ENCODE measurements around the gene KRTAP10-6.
"Not testable (repeated sequence)": the region's sequence is repeated elsewhere in the genome, so short reads cannot be mapped to it uniquely, and the experiment has no call there.

Gene KRTAP10-6

DNA sequence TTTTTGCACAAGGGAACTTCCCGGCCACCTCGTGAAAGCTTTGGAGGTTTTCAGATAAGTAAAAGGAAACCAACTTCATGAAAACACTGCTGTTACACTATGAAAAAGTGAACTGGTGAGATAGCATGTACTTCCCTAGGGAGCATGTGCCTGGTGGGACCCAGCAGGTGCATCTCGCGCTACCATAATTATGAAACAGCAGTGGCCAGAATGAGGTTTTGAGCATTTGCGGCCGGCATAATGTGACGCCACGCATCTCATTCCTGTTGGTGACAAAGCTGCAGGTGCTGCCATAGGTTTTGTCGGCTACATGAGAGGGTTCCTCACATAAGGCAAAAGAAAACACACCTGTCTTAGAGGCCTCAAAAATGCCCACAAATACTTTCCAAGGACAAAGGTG, 35.4 kb downstream of the KRTAP10-6 start:
- no peak for DNase-seq (ENCODE audit: low read depth)

DNA sequence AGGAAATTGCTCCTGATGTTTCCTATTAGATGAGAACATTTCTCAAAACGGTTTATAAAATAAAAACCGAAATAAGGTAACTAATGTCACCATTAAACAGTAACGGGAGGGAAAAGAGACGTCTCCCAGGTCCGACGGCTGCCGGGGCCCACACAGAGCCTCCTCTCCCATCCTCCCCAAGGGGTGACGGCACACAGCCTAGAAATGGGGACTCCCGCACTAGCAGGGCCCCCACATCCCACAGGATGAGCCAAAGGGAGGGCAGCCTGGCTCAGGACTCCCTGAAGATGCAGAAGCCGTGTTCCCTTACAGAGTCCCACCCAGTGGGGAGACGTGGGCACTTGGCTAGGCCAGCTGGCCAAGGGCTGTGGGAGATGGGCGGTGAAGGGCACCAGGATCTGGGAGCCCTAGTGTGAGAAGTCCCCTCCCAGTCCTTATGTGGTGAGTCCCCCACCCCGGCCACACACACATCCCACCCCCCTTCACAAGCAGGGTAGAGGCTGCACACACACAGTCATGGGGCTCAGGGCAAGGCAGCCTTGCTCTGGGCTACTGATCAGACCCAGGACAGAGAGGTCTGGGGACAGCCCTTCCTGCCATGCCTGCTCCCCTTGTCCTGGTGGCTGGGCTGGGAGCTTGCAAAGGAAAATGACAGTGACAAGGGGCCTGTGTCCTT, 37.0 kb downstream of the KRTAP10-6 start:
- no peak for DNase-seq (ENCODE audit: low read depth)

DNA sequence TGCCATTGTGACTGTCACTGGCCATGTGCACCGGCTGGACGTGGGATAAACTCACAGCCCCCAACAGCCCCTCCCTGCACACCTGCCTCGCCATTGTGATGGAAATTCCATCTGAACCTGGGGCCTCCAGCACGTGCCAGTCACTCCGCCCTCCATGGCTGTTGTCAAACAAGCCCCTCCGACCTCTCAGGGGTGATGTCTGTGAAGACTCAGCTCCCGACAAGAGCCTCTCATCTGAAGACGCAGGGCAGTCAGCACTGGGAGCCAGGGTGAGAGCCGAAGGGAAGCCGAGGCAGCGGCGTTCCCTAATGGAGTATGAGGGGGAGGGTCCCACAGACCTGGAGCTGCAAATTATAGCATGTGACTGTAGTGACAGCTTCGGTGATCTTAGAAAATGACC, 39.6 kb downstream of the KRTAP10-6 start:
- no peak for DNase-seq (ENCODE audit: low read depth)

DNA sequence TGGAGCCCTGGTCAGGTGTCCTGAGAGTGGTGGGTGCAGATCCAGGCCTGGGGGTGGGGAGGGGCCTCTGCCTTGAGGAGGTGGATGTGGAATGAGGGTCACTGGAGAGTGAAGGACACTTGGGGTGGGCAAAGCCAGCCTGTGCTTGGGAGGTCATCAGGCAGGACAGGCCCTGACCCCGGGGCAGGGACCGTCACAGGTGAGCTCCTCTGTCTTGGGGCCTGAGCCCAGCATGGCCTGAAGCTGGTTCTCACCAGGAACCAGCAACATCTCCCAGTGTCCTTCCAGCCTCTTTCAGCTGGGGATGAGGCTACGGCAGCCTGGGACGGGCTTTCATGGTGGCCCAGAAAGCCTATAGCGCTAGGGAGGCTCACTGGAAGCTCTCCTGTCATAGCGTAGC, 40.2 kb downstream of the KRTAP10-6 start:
- DNase-seq (ENCODE audit: low read depth): no peak

DNA sequence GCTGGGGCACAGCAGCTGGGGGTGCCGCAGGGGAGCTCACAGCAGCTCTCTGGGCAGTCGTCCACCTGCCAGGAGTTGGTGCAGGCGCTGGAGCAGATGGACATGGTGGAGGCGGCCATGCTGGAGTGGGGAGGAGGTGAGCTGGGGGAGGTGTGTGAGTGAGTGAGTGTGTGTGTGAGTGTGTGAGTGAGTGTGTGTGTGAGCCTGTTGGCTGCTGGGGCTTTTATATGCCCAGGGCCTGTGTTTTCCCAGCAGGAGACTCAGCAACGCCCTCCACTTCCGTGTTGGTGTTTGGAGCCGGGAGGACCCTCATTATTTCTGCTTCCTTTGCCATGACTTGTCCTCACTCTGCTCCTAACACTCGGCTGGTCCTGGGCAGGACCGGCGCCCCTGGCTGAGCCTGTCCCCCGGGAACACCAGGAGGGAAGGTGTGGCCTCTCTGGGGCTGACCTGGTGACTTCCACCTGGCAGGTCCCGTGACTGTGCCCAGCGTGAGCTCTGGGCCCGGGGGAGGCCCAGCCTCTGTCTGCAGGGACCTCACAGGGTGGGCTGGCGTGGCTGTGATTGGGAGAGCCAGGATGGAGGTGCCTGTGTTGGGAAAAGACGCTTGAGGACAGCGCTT, 40.9 kb downstream of the KRTAP10-6 start, which contains the start of gene KRTAP10-2:
Gene KRTAP10-2 (minus strand): TSS at position 166 of the 622 bp plus-strand sequence. CDS start 47 bp downstream, at position 119.
- no peak for DNase-seq (ENCODE audit: low read depth)

DNA sequence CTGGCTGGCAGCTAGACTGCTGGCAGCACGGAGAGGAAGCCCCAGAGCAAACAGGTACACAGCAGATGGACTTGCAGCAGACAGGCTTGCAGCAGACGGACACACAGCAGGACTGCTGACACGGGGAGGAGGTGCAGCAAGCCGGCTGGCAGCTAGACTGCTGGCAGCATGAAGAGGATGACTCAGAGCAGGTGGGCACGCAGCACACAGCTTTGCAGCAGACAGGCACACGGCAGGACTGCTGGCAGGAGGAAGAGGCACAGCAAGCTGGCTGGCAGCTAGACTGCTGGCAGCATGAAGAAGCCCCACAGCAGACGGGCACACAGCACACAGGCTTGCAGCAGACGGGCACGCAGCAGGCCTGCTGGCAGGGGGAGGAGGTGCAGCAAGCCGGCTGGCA, 41.5 kb downstream of the KRTAP10-6 start:
- DNase-seq (ENCODE audit: low read depth): no peak

DNA sequence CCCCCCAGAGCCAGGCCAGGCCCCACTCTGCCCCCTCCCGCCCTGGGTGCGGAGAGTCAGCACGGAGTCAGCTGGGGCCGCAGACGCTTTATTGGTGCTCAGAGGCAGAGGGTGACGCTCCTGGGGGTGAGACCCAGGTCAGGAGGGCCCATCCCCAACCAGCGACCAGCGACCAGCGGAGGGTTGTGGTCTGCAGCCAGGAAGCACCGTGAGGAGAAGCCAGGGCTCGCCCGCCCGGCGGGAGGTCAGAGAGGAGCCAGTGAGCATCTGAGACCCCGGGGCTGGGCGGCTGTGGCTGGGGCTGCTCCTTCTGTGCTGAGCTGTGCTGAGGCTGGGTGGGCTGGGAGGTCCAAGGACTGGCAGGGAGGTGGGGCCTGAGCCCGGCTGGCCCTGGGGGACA, 42.0 kb downstream of the KRTAP10-6 start:
- DNase-seq (ENCODE audit: low read depth): not testable (repeated sequence)

DNA sequence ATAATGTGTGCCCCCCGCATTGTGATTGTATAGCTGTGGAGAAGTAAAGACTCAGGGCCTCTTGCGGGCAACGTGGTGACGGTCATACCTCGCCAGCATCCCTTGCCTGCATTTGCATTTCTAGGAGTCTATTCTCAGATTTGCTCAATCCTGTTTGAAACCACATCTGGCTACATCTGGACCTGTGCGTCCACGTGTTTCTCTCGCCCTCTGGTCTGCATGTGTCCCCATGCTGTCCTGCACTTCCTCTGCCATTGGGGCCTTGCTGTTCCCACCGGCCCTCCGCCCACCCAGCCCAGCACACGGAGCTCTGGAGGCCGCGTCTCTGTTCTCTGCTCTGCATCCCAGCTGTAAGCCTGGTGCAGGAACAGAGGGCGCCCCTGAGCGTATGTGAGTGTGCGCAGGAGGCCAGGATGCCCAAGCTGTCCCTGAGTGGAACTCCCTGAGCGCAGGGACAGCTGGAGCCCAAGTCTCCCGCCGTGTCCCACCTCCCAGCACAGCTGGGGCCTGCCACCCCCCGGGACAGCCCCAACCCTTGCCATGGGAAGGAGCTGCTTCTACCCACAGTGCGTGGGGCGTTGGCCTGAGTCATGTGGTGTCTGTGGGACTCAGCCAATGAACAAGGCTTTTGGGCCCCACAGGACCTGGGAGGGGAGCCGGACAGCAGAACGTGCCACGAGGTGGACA, 42.6 kb downstream of the KRTAP10-6 start:
- no peak for DNase-seq (ENCODE audit: low read depth)

DNA sequence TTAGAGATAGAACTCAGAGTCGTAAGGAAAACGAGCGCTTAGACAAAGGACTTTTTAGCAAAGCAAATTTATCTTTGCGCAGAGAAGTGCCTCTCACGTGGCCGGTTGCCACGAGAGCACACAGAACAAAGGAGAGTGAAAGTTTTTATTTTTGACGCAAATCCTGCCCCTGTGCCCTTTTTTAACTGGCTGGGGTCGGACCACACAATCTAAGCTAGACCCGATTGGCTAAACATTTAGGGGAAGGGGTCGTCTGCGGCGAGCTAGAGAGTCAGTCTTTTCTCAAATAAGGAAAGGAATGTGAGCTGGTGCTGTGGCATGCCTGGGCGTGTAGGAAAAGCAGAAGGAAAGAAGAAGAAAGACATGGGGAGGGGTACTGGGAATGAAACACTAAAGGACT, 43.4 kb downstream of the KRTAP10-6 start:
- DNase-seq (ENCODE audit: low read depth): no peak

DNA sequence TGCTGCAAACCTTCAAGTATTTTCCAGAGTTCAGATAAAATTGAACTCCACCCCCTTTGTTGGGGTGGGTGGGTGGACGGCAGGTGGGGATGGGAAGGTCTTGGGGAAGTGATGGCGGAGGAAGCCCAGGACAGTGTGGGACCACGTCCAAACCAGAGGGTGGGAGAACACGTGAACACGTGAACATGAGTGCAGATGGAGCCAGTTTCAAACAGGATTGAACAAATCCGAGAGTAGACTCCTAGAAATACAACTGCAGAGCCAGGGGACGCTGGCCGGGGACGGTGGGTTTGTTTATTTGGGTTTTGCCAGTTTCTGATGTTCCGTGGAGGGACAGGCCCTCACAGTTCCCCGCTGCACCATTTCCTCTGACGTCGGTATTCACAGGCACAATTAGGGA, 43.9 kb downstream of the KRTAP10-6 start:
- DNase-seq (ENCODE audit: low read depth): no peak

DNA sequence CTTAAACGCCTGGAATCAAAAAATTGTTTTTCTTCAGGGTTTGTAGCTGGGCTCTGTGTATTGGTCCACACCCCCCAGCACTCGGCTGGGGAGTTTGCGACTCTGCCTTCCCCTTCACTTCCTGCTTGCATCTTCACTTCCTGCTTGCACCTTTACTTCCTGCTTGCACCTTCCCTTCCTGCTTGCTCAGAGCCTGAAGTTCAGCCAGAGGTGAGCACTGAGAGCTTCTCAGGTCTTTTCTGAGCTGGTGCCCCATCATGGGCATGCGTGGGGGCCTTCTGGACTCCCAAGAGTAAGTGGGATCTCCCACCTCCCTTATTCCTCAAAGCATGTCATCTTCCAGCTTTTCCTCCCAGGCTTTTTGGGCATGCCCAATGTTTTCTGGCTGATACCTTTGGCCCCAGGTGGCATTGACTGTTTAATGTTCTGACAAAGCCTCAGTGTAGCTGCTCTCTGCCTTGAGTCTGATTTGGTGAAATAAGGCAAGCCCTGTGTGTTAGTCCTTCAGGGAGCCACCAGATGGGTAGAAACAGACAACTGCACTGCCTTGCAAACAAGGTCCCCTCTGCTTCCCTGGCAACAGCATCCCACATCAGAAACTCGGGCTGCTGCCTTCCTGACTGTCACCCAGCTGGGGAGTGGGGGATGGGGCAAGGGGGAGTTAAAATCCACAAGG, 44.5 kb downstream of the KRTAP10-6 start:
- no peak for DNase-seq (ENCODE audit: low read depth)

DNA sequence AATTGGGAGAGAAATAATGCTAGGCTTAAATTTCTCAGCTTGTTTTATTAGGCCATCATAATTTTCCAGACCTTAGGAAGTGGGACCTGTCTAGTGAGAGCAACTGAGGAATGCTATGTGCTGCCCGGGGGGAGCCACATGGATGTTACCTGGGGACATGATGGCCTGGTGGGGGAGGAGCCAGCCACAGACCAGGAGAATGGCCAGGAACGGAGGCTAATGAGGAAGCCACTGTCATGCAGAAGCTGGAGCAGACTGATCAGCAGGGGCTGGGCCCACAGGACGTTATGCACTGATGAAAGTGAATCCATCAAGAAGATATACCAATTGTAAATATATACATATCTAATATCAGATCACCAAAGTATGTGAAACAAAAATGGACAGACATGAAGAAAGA, 47.7 kb downstream of the KRTAP10-6 start:
- no peak for DNase-seq (ENCODE audit: low read depth)

DNA sequence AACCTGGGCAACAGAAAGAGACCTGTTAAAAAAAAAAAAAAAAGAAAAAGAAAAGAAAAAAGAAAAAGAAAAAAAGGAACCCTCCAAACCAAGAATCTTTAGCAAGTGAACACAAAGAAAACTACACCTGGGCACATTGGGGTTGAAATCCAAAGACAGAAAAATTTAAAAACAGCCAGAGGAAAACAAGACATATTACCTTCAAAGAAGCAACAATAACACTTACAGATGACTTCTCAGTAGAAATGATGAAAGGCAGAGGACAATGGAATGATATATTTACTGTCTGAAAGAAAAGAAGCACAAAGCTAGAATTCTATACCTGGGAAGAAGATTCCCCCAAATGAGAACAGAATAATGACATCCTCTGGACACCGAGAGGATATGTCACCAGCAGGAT, 49.6 kb downstream of the KRTAP10-6 start:
- no peak for DNase-seq (ENCODE audit: low read depth)

Data from fibroblast of gingiva (primary cell).